ENCODE results near the gene MKS1. TPM values are rescaled to one million over a fixed set of nuclear protein-coding genes. Genes with fewer than 3 reads are reported as not detected.

The MKS1 gene
- total RNA-seq, 1 donor from 2014 or later, result 18.8 TPM

- no peaks in the 10 kb centered on the region for H3K9me3 Mint-ChIP-seq
- peaks cover 6% of the 10 kb centered on the region for H3K4me1 Mint-ChIP-seq (ENCODE audit: low read depth)
- peaks cover 62% of the 10 kb centered on the region for H3K27me3 Mint-ChIP-seq (ENCODE audit: insufficient read depth)
- intact Hi-C loops (cut with micrococcal nuclease), result no loop called here
- H3K27ac Mint-ChIP-seq, result no peak overlapping the region
- no peak overlapping the region for H3K4me3 Mint-ChIP-seq
- no peak for DNase-seq (ENCODE audit: low spot score)
- H3K36me3 Mint-ChIP-seq (ENCODE audit: low read depth), result no peaks in the 10 kb centered on the region
These were observed 17.3 kb upstream of the MKS1 start for GRCh38 chr17:58236394-58236793.

GRCh38 chr17:58235821-58236220, 16.8 kb upstream of the MKS1 start:
- Mint-ChIP-seq H3K27ac (no peak overlapping the region), H3K9me3 (no peaks in the 10 kb centered on the region), H3K27me3 (ENCODE audit: insufficient read depth) (peaks cover 62% of the 10 kb centered on the region), H3K36me3 (ENCODE audit: low read depth) (no peaks in the 10 kb centered on the region), H3K4me3 (no peak overlapping the region), H3K4me1 (ENCODE audit: low read depth) (peaks cover 6% of the 10 kb centered on the region)
- intact Hi-C loops (cut with micrococcal nuclease), result no loop called here
- no peak for DNase-seq (ENCODE audit: low spot score)

GRCh38 chr17:58234512-58234911, 15.5 kb upstream of the MKS1 start:
- Mint-ChIP-seq H3K27me3 (ENCODE audit: insufficient read depth) (peaks cover 52% of the 10 kb centered on the region), H3K36me3 (ENCODE audit: low read depth) (no peaks in the 10 kb centered on the region), H3K27ac (no peak overlapping the region), H3K4me3 (no peak overlapping the region), H3K9me3 (no peaks in the 10 kb centered on the region), H3K4me1 (ENCODE audit: low read depth) (peaks cover 6% of the 10 kb centered on the region)
- intact Hi-C loops (cut with micrococcal nuclease), result no loop called here
- DNase-seq (ENCODE audit: low spot score), result no peak

- no peaks in the 10 kb centered on the region for H3K9me3 Mint-ChIP-seq
- intact Hi-C loops (cut with micrococcal nuclease), result no loop called here
- DNase-seq (ENCODE audit: low spot score), result no peak
- H3K36me3 Mint-ChIP-seq (ENCODE audit: low read depth), result no peaks in the 10 kb centered on the region
- H3K27me3 Mint-ChIP-seq (ENCODE audit: insufficient read depth), result peaks cover 52% of the 10 kb centered on the region
- peaks cover 6% of the 10 kb centered on the region for H3K4me1 Mint-ChIP-seq (ENCODE audit: low read depth)
- no peak overlapping the region for H3K4me3 Mint-ChIP-seq
- no peak overlapping the region for H3K27ac Mint-ChIP-seq
These were observed 14.5 kb upstream of the MKS1 start for GRCh38 chr17:58233543-58233942.

- Mint-ChIP-seq H3K4me3 (no peak overlapping the region), H3K9me3 (no peaks in the 10 kb centered on the region), H3K27me3 (ENCODE audit: insufficient read depth) (peaks cover 55% of the 10 kb centered on the region), H3K4me1 (ENCODE audit: low read depth) (peaks cover 6% of the 10 kb centered on the region), H3K27ac (no peak overlapping the region), H3K36me3 (ENCODE audit: low read depth) (no peaks in the 10 kb centered on the region)
- DNase-seq (ENCODE audit: low spot score), result no peak
- intact Hi-C loops (cut with micrococcal nuclease), result no loop called here
These were observed 13.7 kb upstream of the MKS1 start for GRCh38 chr17:58232707-58233156.

- Mint-ChIP-seq H3K4me1 (ENCODE audit: low read depth) (peaks cover 6% of the 10 kb centered on the region), H3K27me3 (ENCODE audit: insufficient read depth) (peaks cover 50% of the 10 kb centered on the region), H3K27ac (no peak overlapping the region), H3K9me3 (no peaks in the 10 kb centered on the region), H3K36me3 (ENCODE audit: low read depth) (no peaks in the 10 kb centered on the region), H3K4me3 (no peak overlapping the region)
- no peak for DNase-seq (ENCODE audit: low spot score)
- intact Hi-C loops (cut with micrococcal nuclease), result no loop called here
These were observed 12.6 kb upstream of the MKS1 start for GRCh38 chr17:58231641-58232040.

- no peak for DNase-seq (ENCODE audit: low spot score)
- peaks cover 6% of the 10 kb centered on the region for H3K4me1 Mint-ChIP-seq (ENCODE audit: low read depth)
- no peaks in the 10 kb centered on the region for H3K9me3 Mint-ChIP-seq
- intact Hi-C loops (cut with micrococcal nuclease), result no loop called here
- no peak overlapping the region for H3K27ac Mint-ChIP-seq
- H3K4me3 Mint-ChIP-seq, result no peak overlapping the region
- H3K36me3 Mint-ChIP-seq (ENCODE audit: low read depth), result no peaks in the 10 kb centered on the region
- H3K27me3 Mint-ChIP-seq (ENCODE audit: insufficient read depth), result peaks cover 43% of the 10 kb centered on the region
These were observed 10.8 kb upstream of the MKS1 start for GRCh38 chr17:58229881-58230280.

- H3K4me3 Mint-ChIP-seq, result no peak overlapping the region
- intact Hi-C loops (cut with micrococcal nuclease), result no loop called here
- no peak for DNase-seq (ENCODE audit: low spot score)
- peaks cover 6% of the 10 kb centered on the region for H3K4me1 Mint-ChIP-seq (ENCODE audit: low read depth)
- H3K9me3 Mint-ChIP-seq, result no peaks in the 10 kb centered on the region
- H3K36me3 Mint-ChIP-seq (ENCODE audit: low read depth), result no peaks in the 10 kb centered on the region
- peaks cover 41% of the 10 kb centered on the region for H3K27me3 Mint-ChIP-seq (ENCODE audit: insufficient read depth)
- H3K27ac Mint-ChIP-seq, result no peak overlapping the region
These were observed 10.3 kb upstream of the MKS1 start for GRCh38 chr17:58229384-58229783.

GRCh38 chr17:58228679-58229078, 9.6 kb upstream of the MKS1 start:
- no peaks in the 10 kb centered on the region for H3K9me3 Mint-ChIP-seq
- intact Hi-C loops (cut with micrococcal nuclease), result no loop called here
- peaks cover 6% of the 10 kb centered on the region for H3K4me1 Mint-ChIP-seq (ENCODE audit: low read depth)
- peaks cover 43% of the 10 kb centered on the region for H3K27me3 Mint-ChIP-seq (ENCODE audit: insufficient read depth)
- no peaks in the 10 kb centered on the region for H3K36me3 Mint-ChIP-seq (ENCODE audit: low read depth)
- H3K4me3 Mint-ChIP-seq, result no peak overlapping the region
- H3K27ac Mint-ChIP-seq, result no peak overlapping the region
- no peak for DNase-seq (ENCODE audit: low spot score)

GRCh38 chr17:58227733-58228132, 8.7 kb upstream of the MKS1 start:
- H3K27ac Mint-ChIP-seq, result no peak overlapping the region

GRCh38 chr17:58224315-58224714, 5.3 kb upstream of the MKS1 start:
- Mint-ChIP-seq H3K36me3 (ENCODE audit: low read depth) (no peaks in the 10 kb centered on the region), H3K9me3 (no peaks in the 10 kb centered on the region), H3K27ac (no peak overlapping the region), H3K4me3 (no peak overlapping the region), H3K27me3 (ENCODE audit: insufficient read depth) (peaks cover 36% of the 10 kb centered on the region), H3K4me1 (ENCODE audit: low read depth) (peaks cover 9% of the 10 kb centered on the region)
- intact Hi-C loops (cut with micrococcal nuclease), result no loop called here
- no peak for DNase-seq (ENCODE audit: low spot score)

More at GRCh38 chr17:58227733-58228132, 8.7 kb upstream of the MKS1 start:
- Mint-ChIP-seq H3K4me3 (no peak overlapping the region), H3K36me3 (ENCODE audit: low read depth) (no peaks in the 10 kb centered on the region), H3K9me3 (no peaks in the 10 kb centered on the region), H3K4me1 (ENCODE audit: low read depth) (peaks cover 3% of the 10 kb centered on the region), H3K27me3 (ENCODE audit: insufficient read depth) (peaks cover 45% of the 10 kb centered on the region)
- no peak for DNase-seq (ENCODE audit: low spot score)
- intact Hi-C loops (cut with micrococcal nuclease), result no loop called here

GRCh38 chr17:58219789-58220183, 731 bp upstream of the MKS1 start:
- H3K27me3 Mint-ChIP-seq (ENCODE audit: insufficient read depth), result peaks cover 15% of the 10 kb centered on the region
- no peaks in the 10 kb centered on the region for H3K9me3 Mint-ChIP-seq
- intact Hi-C loops (cut with micrococcal nuclease), result loop anchor here (1.0 to 5.0 kb wide), 6 partner anchors 30 to 369 kb away; partner anchors contain the start of genes DYNLL2, MRPS23, SRSF1 and SUPT4H1
- H3K4me3 Mint-ChIP-seq, result peak overlapping the region; percentile 92
- peaks cover 26% of the 10 kb centered on the region for H3K4me1 Mint-ChIP-seq (ENCODE audit: low read depth)
- H3K27ac Mint-ChIP-seq, result peak overlapping the region; percentile 96
- H3K36me3 Mint-ChIP-seq (ENCODE audit: low read depth), result no peaks in the 10 kb centered on the region
- DNase-seq (ENCODE audit: low spot score), result no peak

GRCh38 chr17:58217766-58218165, 1.3 kb downstream of the MKS1 start:
- intact Hi-C loops (cut with micrococcal nuclease), result loop anchor here (2.0 to 5.0 kb wide), 4 partner anchors 111 to 211 kb away; partner anchors contain the start of genes DYNLL2, SRSF1, SUPT4H1 and TSPOAP1
- Mint-ChIP-seq H3K27me3 (ENCODE audit: insufficient read depth) (peaks cover 4% of the 10 kb centered on the region), H3K27ac (peak overlapping the region; percentile 61), H3K36me3 (ENCODE audit: low read depth) (peaks cover 4% of the 10 kb centered on the region), H3K9me3 (no peaks in the 10 kb centered on the region), H3K4me3 (peak overlapping the region; percentile 49), H3K4me1 (ENCODE audit: low read depth) (peaks cover 26% of the 10 kb centered on the region)
- no peak for DNase-seq (ENCODE audit: low spot score)

- Mint-ChIP-seq H3K4me3 (no peak overlapping the region), H3K27ac (no peak overlapping the region), H3K4me1 (ENCODE audit: low read depth) (peaks cover 26% of the 10 kb centered on the region), H3K27me3 (ENCODE audit: insufficient read depth) (no peaks in the 10 kb centered on the region), H3K36me3 (ENCODE audit: low read depth) (peaks cover 11% of the 10 kb centered on the region), H3K9me3 (no peaks in the 10 kb centered on the region)
- DNase-seq (ENCODE audit: low spot score), result no peak
- intact Hi-C loops (cut with micrococcal nuclease), result loop anchor here (5.0 kb wide), 1 partner anchor 133 kb away; the partner anchor contains the start of gene DYNLL2
These were observed 3.4 kb downstream of the MKS1 start for GRCh38 chr17:58215685-58216084.
